PC-3 (cell line): ENCODE measurements around the gene MTG1.

Experiments
- EZH2 ChIP-seq: fragments of 300-600 bp; sonication (generic); IDR thresholded peaks from one replicate; pipeline ENCODE4 v1.6.1; 2017; ENCODE audit warnings: antibody characterized with exemption, mild to moderate bottlenecking, low read length; ENCODE audit not compliant: unreplicated experiment
- EZH2phosphoT487 ChIP-seq: fragments of 300-600 bp; sonication (generic); IDR thresholded peaks from 2 replicates; pipeline ENCODE4 v1.6.1; 2018; ENCODE audit warnings: mild to moderate bottlenecking, antibody characterized with exemption, low read length, borderline replicate concordance
- TF ChIP-seq, protein P1 (sequence below): fragments of 300-600 bp; sonication (generic); conservative IDR thresholded peaks from 2 replicates; pipeline ENCODE4 v1.5.1; 2017; ENCODE audit warnings: antibody characterized with exemption, low read depth, mild to moderate bottlenecking, low read length

DNA sequence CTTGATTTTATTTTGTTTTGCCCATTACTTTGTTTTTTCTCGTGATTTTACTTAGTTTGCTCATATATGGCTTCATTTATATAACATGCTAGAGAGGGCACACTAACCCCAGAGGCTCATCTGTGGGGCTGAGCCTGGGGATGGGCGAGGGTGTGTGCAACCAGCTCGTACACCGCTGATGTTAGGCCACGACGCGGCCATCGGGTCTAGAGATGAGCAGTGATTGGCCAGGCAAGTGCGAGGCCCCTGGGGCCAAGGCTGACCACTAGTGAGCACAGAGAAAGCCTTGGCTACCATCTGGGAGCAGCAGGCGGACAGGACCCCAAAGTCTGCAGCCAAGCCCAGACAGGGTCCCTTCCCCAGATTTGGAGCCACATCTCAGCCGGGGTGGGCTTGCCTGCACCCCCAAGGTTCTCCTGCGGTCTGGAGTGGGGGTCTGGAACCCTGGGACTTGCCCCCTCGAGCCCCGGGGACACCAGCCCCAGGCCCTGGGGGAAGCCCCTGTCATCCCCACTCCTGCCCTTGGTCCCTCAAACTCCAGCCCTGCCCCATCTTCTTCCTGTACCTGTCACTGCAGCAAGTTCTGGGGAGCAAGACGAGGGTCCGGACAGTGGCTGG, 39.9 kb upstream of the MTG1 start:
- TF ChIP-seq, protein P1, sequence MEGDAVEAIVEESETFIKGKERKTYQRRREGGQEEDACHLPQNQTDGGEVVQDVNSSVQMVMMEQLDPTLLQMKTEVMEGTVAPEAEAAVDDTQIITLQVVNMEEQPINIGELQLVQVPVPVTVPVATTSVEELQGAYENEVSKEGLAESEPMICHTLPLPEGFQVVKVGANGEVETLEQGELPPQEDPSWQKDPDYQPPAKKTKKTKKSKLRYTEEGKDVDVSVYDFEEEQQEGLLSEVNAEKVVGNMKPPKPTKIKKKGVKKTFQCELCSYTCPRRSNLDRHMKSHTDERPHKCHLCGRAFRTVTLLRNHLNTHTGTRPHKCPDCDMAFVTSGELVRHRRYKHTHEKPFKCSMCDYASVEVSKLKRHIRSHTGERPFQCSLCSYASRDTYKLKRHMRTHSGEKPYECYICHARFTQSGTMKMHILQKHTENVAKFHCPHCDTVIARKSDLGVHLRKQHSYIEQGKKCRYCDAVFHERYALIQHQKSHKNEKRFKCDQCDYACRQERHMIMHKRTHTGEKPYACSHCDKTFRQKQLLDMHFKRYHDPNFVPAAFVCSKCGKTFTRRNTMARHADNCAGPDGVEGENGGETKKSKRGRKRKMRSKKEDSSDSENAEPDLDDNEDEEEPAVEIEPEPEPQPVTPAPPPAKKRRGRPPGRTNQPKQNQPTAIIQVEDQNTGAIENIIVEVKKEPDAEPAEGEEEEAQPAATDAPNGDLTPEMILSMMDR = no peak
- TF ChIP-seq EZH2 = no peak
- TF ChIP-seq EZH2phosphoT487 = no peak
